WI38 (cell line): ENCODE measurements around the gene BMAL1.

ENCODE experiments used
- H3K4me3 ChIP-seq: 2 replicates; pipeline ENCODE4 v1.5.1; 2011; ENCODE audit warnings: low read depth, mild to moderate bottlenecking, control low read depth, low read length
- CTCF ChIP-seq: IDR thresholded peaks from 2 replicates; pipeline ENCODE4 v1.5.1; 2012; ENCODE audit warnings: low read depth, mild to moderate bottlenecking, control low read depth, low read length

Gene BMAL1

DNA sequence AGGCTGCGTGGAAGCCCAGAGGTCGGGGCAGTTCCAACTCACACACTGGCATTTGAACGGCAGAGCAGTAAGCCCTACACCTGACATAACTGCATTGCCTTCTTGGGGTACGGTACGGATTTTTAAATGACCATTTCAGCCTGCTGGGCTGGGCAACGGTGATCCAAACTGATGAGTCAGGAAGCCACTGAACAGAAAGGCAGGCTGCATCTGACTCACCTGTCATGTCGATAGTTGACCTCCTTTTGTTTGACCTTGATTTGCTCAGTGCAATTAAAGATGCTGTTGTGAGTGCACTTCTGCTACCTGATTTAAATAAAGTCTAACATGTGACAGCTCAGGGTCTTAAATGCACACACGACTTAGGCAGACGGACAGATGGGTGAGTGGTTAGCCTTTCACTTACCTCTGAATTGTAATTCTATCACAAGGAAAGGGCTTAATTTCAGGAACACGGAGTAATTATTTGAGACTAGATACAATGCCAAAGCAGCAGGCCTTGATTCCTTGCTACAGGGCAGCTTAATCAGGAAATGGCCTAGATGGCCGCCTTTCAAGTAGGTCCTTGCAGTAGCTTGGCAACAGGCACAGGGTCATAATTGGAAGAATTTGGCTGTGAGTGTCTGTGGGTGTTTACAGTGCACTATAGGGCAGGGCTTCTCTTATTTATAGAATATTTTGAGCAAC is 52.2 kb downstream of the BMAL1 start:
- H3K4me3 ChIP-seq: no peak overlapping the region
- TF ChIP-seq CTCF: no peak

- TF ChIP-seq CTCF: no peak
- no peak overlapping the region for H3K4me3 ChIP-seq
Measured at GRCh38 chr11:13332124-13332523, 54.5 kb downstream of the BMAL1 start.

DNA sequence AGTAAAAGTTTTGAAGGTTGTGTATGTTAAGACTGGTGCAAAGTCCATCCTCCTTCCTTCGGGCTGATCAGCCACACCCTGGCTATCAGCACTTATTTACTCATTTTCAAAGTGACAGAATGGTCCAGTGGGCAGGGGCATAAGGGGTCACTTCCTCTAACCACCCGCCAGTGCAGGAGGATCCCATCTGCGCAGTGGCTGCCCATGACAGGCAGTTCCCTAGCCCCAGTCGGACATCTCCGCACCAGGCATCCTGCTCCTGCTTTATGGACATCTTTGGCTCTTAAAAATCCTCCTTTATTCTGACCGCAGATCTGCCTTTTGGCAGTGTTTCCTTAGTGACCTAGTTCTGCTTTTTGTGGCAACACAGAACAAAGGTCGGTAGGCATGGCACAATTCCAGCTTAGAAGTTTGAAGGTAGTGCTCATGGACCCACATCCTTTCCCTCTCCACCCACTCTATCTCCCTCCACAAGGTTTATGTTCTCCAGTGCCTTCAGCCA is 55.9 kb downstream of the BMAL1 start:
- no peak for TF ChIP-seq CTCF
- H3K4me3 ChIP-seq: no peak overlapping the region

GRCh38 chr11:13334034-13334786 is 56.6 kb downstream of the BMAL1 start:
- no peak for TF ChIP-seq CTCF
- H3K4me3 ChIP-seq: no peak overlapping the region

DNA sequence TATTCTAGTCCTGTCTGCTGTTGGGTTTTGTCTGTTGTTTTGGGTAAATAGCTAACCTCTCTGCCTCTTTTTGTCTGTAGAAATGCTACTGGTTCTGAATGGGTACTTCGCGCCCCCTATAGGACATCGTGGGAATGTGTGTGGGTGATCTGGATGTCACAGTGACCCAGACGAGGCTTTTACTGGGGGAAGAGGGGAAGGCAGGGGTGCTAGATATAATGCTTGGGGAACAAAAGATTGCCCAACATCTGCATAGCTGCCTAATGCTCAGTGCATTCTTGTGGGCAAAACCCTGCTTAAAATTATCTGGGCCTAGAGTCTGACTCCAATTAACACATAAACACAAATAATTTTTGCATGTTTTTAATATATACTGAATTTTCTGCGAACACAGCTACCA is 57.7 kb downstream of the BMAL1 start:
- H3K4me3 ChIP-seq: no peak overlapping the region

GRCh38 chr11:13336246-13336878 is 58.8 kb downstream of the BMAL1 start:
- H3K4me3 ChIP-seq: no peak overlapping the region
- TF ChIP-seq CTCF: no peak

More for the DNA sequence above, 57.7 kb downstream of the BMAL1 start:
- TF ChIP-seq CTCF: peak; percentile 89

DNA sequence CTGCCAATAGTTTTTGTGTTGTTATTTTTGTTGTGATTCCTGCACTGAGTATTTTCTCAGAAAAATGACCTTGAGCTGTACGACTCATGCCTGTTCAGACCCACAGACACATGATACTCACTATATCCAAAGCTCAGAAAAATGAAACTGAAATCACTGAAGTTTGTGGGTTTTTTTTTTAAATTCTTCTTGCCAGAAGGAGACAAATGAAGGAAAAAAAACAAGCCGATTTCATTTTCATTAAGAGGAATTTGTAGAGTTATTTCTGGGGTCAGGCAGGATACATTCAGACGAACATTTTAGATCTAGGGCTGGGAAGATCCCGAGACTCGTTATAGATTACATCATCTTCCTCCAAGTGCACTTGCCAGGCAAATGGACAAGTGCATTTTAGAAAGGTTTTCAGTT is 60.4 kb downstream of the BMAL1 start:
- H3K4me3 ChIP-seq: peak overlapping the region; percentile 37

More for the DNA sequence above, 60.4 kb downstream of the BMAL1 start:
- TF ChIP-seq CTCF: no peak
